Activated naive CD8-positive, alpha-beta T cell treated with anti-CD3 and anti-CD28 coated beads for 36 hours (primary cell): ENCODE results near the gene TMC1. TPM values are rescaled to one million over a fixed set of nuclear protein-coding genes. Genes with fewer than 3 reads are reported as not detected.
"Not testable (repeated sequence)": the region's sequence is repeated elsewhere in the genome, so short reads cannot be mapped to it uniquely, and the experiment has no call there.

Experiments
- DNase-seq: peaks from one replicate; pipeline ENCODE4 v3.0.0; 2021
- H3K27ac Mint-ChIP-seq: one replicate; pipeline ENCODE4 v1.8.0; 2022; ENCODE audit warnings: mild to moderate bottlenecking, moderate library complexity, mixed read lengths
- H3K27me3 Mint-ChIP-seq: one replicate; pipeline ENCODE4 v1.8.0; 2022; ENCODE audit warnings: mild to moderate bottlenecking, mixed read lengths
- H3K36me3 Mint-ChIP-seq: one replicate; pipeline ENCODE4 v1.8.0; 2021; ENCODE audit warnings: mild to moderate bottlenecking, mixed read lengths
- H3K4me1 Mint-ChIP-seq: one replicate; pipeline ENCODE4 v1.8.0; 2021; ENCODE audit warnings: mixed read lengths
- H3K4me3 Mint-ChIP-seq: one replicate; pipeline ENCODE4 v1.8.0; 2022; ENCODE audit warnings: mild to moderate bottlenecking, moderate library complexity, mixed read lengths
- H3K9me3 Mint-ChIP-seq: one replicate; pipeline ENCODE4 v1.8.0; 2022; ENCODE audit warnings: mixed read lengths
- total RNA-seq, 2 experiments: library from RNA; stranded (reverse); gene quantifications; one replicate each; pipeline ENCODE4 v1.2.3, GENCODE V29; 2021

Gene TMC1
- total RNA-seq, 2 experiments from 2014 or later: not detected

GRCh38 chr9:72836790-72837189 is 315.4 kb downstream of the TMC1 start:
- Mint-ChIP-seq H3K27me3 (peaks cover 11% of the 10 kb centered on the region), H3K9me3 (no peaks in the 10 kb centered on the region), H3K4me1 (no peaks in the 10 kb centered on the region), H3K4me3 (no peak overlapping the region), H3K36me3 (no peaks in the 10 kb centered on the region), H3K27ac (no peak overlapping the region)
- DNase-seq: no peak

DNA sequence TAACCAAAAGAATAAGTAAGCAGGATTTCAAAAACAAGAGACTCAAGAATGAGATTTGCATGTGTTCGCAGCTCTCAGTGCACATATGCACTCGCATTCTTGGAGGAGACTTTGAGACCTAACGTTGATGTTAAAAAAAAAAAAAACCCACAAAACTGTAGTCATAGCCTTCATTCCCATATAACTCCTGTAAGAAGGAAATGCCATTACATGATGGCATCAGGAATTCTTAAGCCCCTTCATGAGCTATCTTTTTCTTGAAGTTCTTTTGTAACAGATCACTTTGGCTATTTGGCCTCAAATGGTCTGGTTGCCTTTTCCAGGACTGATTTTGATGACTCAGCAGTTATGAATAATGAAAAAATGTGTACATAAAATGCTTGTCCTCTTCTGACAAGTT is 317.7 kb downstream of the TMC1 start:
- Mint-ChIP-seq H3K4me3 (no peak overlapping the region), H3K4me1 (no peaks in the 10 kb centered on the region), H3K9me3 (peaks cover 3% of the 10 kb centered on the region), H3K27me3 (peaks cover 11% of the 10 kb centered on the region), H3K36me3 (no peaks in the 10 kb centered on the region), H3K27ac (no peak overlapping the region)
- no peak for DNase-seq

DNA sequence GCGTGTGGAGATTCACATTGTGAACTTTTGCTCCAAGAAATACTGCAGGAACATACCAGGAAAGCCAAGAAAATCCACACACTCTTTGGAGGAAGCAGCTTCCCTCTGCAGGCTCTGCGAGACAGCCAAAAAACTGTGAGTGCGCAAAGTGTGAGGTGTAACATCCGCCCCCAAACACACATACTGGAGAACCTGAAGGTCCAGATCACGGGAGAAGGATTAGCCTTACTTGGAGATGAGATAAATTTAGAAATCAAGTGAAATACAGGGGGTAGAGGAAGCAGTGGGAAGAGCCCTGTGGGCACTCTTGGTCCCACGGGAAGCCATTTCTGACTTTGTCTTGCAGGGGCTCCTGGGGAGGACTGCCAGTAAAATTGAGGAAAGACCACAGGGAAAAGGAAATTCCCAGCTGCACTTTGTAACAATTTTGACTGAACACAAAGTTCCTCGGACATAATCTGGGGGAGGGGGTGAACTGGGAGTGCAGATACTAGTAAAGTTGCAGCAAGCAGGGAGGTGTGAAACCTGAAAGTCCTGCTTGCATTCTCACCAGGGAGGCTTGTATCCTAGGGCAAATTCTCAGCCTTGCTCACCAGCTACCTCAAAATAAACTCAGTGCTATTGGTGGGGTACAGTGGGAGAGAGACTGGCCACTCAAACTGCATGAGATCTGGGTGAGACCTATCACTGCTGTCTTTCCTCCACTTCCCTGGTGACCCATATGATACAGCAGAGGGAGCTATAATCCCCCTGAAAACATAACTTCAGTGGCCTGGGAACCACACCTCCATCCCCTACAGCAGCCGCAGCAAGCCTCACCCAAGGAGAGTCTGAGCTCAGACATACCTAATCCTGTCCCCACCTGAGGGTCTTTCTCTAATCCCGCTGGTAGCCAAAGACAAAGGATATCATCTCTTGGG is 322.4 kb downstream of the TMC1 start:
- Mint-ChIP-seq H3K4me3 (no peak overlapping the region), H3K9me3 (peaks cover 20% of the 10 kb centered on the region), H3K27ac (no peak overlapping the region), H3K27me3 (no peaks in the 10 kb centered on the region), H3K4me1 (no peaks in the 10 kb centered on the region), H3K36me3 (no peaks in the 10 kb centered on the region)
- no peak for DNase-seq

DNA sequence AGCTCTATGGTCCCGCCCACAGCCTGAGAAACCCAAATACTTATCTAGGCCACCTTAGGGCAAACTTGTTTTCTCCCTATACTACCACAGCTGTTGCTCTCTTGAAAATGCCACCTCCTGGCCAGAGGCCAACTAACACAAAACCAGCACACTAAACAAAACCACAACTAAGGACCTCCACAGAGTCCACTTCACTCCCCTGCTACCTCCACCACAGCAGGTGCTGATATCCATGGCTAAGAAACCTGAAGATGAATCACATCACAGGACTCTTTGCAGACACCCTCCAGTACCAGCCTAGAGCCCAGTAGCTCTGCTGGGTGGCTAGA is 323.0 kb downstream of the TMC1 start:
- DNase-seq: no peak
- H3K27ac Mint-ChIP-seq: no peak overlapping the region

GRCh38 chr9:72845052-72845451 is 323.6 kb downstream of the TMC1 start:
- not testable (repeated sequence) for H3K4me3 Mint-ChIP-seq, H3K36me3 Mint-ChIP-seq, DNase-seq, H3K27me3 Mint-ChIP-seq, H3K27ac Mint-ChIP-seq, H3K4me1 Mint-ChIP-seq
- H3K9me3 Mint-ChIP-seq: peaks cover 20% of the 10 kb centered on the region

More for the DNA sequence above, 323.0 kb downstream of the TMC1 start:
- Mint-ChIP-seq H3K4me3 (no peak overlapping the region), H3K4me1 (no peaks in the 10 kb centered on the region), H3K36me3 (no peaks in the 10 kb centered on the region), H3K27me3 (no peaks in the 10 kb centered on the region), H3K9me3 (peaks cover 20% of the 10 kb centered on the region)

- H3K4me1 Mint-ChIP-seq, H3K9me3 Mint-ChIP-seq, H3K36me3 Mint-ChIP-seq, H3K4me3 Mint-ChIP-seq, H3K27me3 Mint-ChIP-seq, H3K27ac Mint-ChIP-seq, DNase-seq: not testable (repeated sequence)
Measured at GRCh38 chr9:72850209-72850608, 328.8 kb downstream of the TMC1 start.

DNA sequence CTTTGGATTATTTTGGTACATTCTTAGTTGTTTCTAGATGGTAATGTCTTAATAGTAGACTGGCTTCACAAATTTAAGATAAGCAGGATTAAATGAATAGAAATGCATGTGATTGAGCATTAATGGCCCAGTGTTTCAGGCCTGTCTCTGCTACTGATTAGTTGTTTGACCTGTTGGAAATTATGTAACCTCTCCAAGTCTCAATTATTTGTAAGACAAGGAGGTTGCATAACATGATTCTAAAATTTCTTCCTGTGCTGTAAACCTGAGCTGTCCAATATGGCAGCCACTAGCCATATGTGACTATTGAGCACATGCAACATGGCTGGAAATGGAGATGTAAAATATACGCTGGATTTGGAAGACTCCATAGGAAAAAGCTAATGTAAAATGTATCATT is 333.9 kb downstream of the TMC1 start:
- Mint-ChIP-seq H3K36me3 (no peaks in the 10 kb centered on the region), H3K4me3 (no peak overlapping the region), H3K27me3 (no peaks in the 10 kb centered on the region), H3K4me1 (peaks cover 3% of the 10 kb centered on the region), H3K27ac (no peak overlapping the region), H3K9me3 (no peaks in the 10 kb centered on the region)
- no peak for DNase-seq

GRCh38 chr9:72855890-72856523 is 334.6 kb downstream of the TMC1 start:
- no peak overlapping the region for H3K27ac Mint-ChIP-seq

DNA sequence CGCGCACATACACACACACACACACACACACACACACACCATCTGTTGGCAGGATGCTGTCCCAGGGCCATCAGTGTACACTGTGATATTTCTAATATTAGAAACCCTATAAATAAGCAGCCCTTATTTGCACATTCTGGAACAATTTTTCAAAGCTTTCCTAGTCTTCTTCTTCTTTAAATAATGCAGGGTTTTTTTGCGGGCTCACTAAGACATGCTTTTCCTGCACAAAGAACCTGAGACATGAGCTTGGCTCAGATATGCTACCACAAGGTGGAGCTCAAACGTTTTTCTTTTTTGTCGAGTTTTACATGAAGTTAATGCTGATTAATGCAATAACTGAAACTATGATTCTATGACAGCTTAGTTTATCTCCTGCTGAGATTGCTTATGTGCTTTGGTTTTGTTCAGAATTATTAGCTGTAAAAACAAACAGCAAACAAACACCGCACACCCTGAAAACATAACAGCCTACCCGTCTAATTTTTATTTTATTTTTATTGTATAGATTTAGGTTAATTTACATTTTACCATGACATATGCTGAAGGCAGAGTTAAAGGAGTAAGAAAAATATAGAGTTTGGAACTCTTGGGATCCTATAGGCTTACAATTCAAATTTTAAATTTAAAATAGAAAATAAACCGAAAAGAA is 335.7 kb downstream of the TMC1 start:
- Mint-ChIP-seq H3K9me3 (no peaks in the 10 kb centered on the region), H3K27ac (no peak overlapping the region), H3K36me3 (no peaks in the 10 kb centered on the region), H3K4me1 (peaks cover 3% of the 10 kb centered on the region), H3K4me3 (no peak overlapping the region), H3K27me3 (no peaks in the 10 kb centered on the region)
- no peak for DNase-seq

More at GRCh38 chr9:72855890-72856523, 334.6 kb downstream of the TMC1 start:
- no peak overlapping the region for H3K4me3 Mint-ChIP-seq
- no peak for DNase-seq
- H3K36me3 Mint-ChIP-seq: no peaks in the 10 kb centered on the region
- H3K9me3 Mint-ChIP-seq: no peaks in the 10 kb centered on the region
- H3K4me1 Mint-ChIP-seq: peaks cover 3% of the 10 kb centered on the region
- H3K27me3 Mint-ChIP-seq: no peaks in the 10 kb centered on the region

DNA sequence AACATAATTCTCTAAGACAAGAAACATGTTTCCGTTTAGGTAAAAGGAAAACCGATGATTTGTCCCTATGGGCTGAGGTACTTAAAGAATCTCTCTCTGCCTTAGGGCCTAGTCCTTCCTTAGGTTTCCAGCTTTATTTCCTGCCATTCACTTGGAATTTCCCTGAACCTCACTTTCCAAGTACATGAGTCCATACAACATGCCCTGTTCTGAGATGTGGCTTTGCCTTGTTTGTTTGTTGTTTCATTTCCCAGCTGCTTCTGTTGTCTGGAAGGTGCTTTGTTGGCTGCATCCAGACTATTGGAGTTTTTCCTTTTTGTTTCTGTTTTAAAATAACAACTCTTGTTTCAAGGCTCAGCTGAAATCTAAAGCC is 336.2 kb downstream of the TMC1 start:
- Mint-ChIP-seq H3K36me3 (no peaks in the 10 kb centered on the region), H3K9me3 (no peaks in the 10 kb centered on the region), H3K27me3 (no peaks in the 10 kb centered on the region), H3K4me1 (peaks cover 3% of the 10 kb centered on the region), H3K27ac (no peak overlapping the region), H3K4me3 (no peak overlapping the region)
- no peak for DNase-seq

DNA sequence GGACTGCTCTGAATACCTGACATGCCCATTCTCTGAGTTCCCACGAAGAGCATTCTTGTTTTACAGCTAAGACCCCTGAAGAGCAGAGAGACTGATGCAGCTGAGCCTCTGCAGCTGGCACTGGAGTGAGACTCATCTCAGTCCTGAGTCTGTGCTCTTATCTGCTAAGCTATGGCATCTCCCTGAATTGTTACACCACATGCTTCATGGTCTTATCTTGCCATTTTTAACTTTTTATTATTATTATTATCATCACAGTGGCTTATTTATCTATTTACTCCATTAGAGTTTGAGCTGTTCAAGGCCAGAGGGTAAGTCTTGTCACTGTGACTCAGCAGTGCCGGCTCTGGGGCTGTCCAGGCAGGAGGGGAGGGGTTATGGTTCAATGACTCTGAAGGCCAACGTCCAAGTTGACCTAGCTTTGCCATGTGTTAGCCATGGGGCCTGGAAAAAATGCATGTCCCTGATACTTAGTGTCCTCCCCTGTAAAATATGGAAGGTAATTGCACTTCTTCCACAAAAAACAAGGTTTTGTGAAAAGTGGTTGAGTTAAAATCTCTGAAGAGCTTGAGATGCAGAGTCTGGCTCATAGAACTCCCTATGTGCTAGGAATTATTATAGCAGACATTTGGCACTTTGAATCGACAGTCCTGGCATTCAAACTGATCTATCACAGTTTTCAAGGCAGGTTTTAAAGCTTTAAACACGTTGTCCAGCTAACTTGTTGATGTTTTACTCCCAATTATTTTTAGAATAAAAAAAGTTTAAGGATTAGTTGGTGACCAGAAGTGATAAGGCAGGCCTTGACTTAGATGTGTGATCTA is 336.9 kb downstream of the TMC1 start:
- H3K27ac Mint-ChIP-seq: no peak overlapping the region
- no peak overlapping the region for H3K4me3 Mint-ChIP-seq
- H3K27me3 Mint-ChIP-seq: peaks cover under 1% of the 10 kb centered on the region

DNA sequence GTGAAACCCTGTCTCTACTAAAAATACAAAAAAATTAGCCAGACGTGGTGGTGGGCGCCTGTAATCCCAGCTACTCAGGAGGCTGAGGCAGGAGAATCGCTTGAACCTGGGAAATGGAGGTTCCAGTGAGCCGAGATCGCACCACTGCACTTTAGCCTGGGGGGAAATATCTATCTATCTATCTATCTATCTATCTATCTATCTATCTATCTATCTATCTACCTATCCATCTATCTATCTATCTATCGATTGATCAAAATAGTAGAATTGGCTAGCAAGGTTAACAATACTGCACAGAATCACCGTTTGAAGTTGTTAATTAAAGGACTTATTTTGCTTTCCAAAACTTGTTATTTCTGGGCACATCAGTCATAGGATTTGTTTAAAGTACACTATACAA is 341.4 kb downstream of the TMC1 start:
- H3K4me3 Mint-ChIP-seq, H3K4me1 Mint-ChIP-seq, H3K27ac Mint-ChIP-seq, H3K9me3 Mint-ChIP-seq, H3K36me3 Mint-ChIP-seq, DNase-seq: not testable (repeated sequence)
- H3K27me3 Mint-ChIP-seq: peaks cover 11% of the 10 kb centered on the region

More for the DNA sequence above, 336.9 kb downstream of the TMC1 start:
- DNase-seq: no peak
- no peaks in the 10 kb centered on the region for H3K36me3 Mint-ChIP-seq
- H3K9me3 Mint-ChIP-seq: no peaks in the 10 kb centered on the region
- peaks cover 3% of the 10 kb centered on the region for H3K4me1 Mint-ChIP-seq

DNA sequence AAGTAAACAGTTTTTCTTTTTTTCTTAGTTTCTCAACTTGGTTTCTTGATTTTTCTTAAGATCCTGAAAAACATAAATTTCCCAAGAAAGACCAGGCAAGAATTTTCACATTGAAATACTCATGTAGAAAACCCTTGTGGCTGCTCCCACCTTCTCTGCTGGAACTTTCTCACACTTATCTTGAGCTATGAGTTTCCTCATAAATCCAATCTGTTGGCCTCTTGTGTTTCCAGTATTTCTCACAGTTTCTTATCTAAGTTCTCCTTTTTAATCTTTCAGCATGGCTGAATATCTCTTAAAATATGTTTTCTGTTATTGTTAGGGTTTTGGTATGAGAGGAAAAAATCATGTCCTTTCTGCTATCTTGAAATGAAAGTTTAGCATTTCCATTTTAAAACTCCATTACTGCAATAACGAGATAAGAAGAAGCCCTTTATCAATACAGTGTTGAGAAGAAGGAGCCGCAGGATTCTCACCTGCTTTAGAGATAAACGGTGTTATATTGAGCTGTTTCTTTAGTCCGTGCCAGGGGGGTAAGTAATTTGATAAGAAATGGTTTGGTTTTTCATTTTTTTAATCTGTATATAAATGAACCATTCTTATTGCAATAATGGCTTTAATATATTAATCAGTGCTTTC is 342.2 kb downstream of the TMC1 start:
- Mint-ChIP-seq H3K27me3 (peaks cover 16% of the 10 kb centered on the region), H3K4me3 (no peak overlapping the region), H3K9me3 (peaks cover 4% of the 10 kb centered on the region), H3K4me1 (no peaks in the 10 kb centered on the region), H3K27ac (no peak overlapping the region), H3K36me3 (no peaks in the 10 kb centered on the region)
- DNase-seq: no peak

GRCh38 chr9:72864327-72864726 is 342.9 kb downstream of the TMC1 start:
- peaks cover 16% of the 10 kb centered on the region for H3K27me3 Mint-ChIP-seq
- H3K4me1 Mint-ChIP-seq: no peaks in the 10 kb centered on the region
- H3K4me3 Mint-ChIP-seq: no peak overlapping the region
- peaks cover 4% of the 10 kb centered on the region for H3K9me3 Mint-ChIP-seq
- H3K36me3 Mint-ChIP-seq: no peaks in the 10 kb centered on the region
- no peak for DNase-seq
- no peak overlapping the region for H3K27ac Mint-ChIP-seq
